ENCODE measurements around the gene MORC1. TPM values are rescaled to one million over a fixed set of nuclear protein-coding genes. Genes with fewer than 3 reads are reported as not detected.
"Not testable (repeated sequence)": the region's sequence is repeated elsewhere in the genome, so short reads cannot be mapped to it uniquely, and the experiment has no call there.

Gene MORC1
- under 1 TPM in 1 of 3 donors, not detected in 2; 0.01 TPM for polyA plus RNA-seq

- WGBS, 3 donors: 90 to 94% (median 93%) methylated on average over 38 of the region's 38 CpGs
- no peak within 1 kb of the TSS for H3K27ac ChIP-seq (ENCODE audit: low read depth, low read length)
Measured at GRCh38 chr3:109117939-109118338, at the start of gene MORC1. MORC1 (minus strand) TSS chr3:109118134; CDS start chr3:109118059, 75 bp downstream.

- 79 to 88% (median 83%) methylated on average over 4 of the region's 4 CpGs for WGBS, 3 donors
Measured at GRCh38 chr3:109165905-109166304, 48.0 kb upstream of the MORC1 start.

GRCh38 chr3:109161487-109162123 is 43.7 kb upstream of the MORC1 start:
- WGBS, 3 donors: 19 to 56% (median 38%) methylated on average over 2 of the region's 2 CpGs
- no peak overlapping the region for H3K27ac ChIP-seq (ENCODE audit: low read depth, low read length)

More at GRCh38 chr3:109165905-109166304, 48.0 kb upstream of the MORC1 start:
- H3K27ac ChIP-seq (ENCODE audit: low read depth, low read length): no peak overlapping the region

- WGBS, 3 donors: 49 to 87% (median 79%) methylated on average over 1 of the region's 1 CpG
Measured at GRCh38 chr3:109155828-109156227, 37.9 kb upstream of the MORC1 start.

GRCh38 chr3:109154979-109155378 is 37.0 kb upstream of the MORC1 start:
- H3K27ac ChIP-seq (ENCODE audit: low read depth, low read length): no peak overlapping the region
- WGBS, 3 donors: 68 to 70% (median 69%) methylated on average over 2 of the region's 2 CpGs

More at GRCh38 chr3:109155828-109156227, 37.9 kb upstream of the MORC1 start:
- H3K27ac ChIP-seq (ENCODE audit: low read depth, low read length): no peak overlapping the region

GRCh38 chr3:109152320-109152719 is 34.4 kb upstream of the MORC1 start:
- WGBS, 3 donors: 63 to 86% (median 77%) methylated on average over 4 of the region's 4 CpGs
- H3K27ac ChIP-seq (ENCODE audit: low read depth, low read length): no peak overlapping the region

- no peak overlapping the region for H3K27ac ChIP-seq (ENCODE audit: low read depth, low read length)
- 87 to 97% (median 93%) methylated on average over 2 of the region's 2 CpGs for WGBS, 3 donors
Measured at GRCh38 chr3:109149078-109149477, 31.1 kb upstream of the MORC1 start.

- 74 to 85% (median 76%) methylated on average over 1 of the region's 1 CpG for WGBS, 3 donors
- H3K27ac ChIP-seq (ENCODE audit: low read depth, low read length): no peak overlapping the region
Measured at GRCh38 chr3:109143646-109144045, 25.7 kb upstream of the MORC1 start.

GRCh38 chr3:109140318-109140717 is 22.4 kb upstream of the MORC1 start:
- WGBS, 3 donors: 70 to 82% (median 72%) methylated on average over 4 of the region's 4 CpGs
- no peak overlapping the region for H3K27ac ChIP-seq (ENCODE audit: low read depth, low read length)

- WGBS, 3 donors: 60 to 73% (median 66%) methylated on average over 2 of the region's 2 CpGs
- no peak overlapping the region for H3K27ac ChIP-seq (ENCODE audit: low read depth, low read length)
Measured at GRCh38 chr3:109137761-109138160, 19.8 kb upstream of the MORC1 start.

- 81 to 89% (median 89%) methylated on average over 3 of the region's 3 CpGs for WGBS, 3 donors
- no peak within 1 kb of the TSS for H3K27ac ChIP-seq (ENCODE audit: low read depth, low read length)
Measured at GRCh38 chr3:109136523-109136922, 18.6 kb upstream of the MORC1 start, which contains the start of gene C3orf85. C3orf85 (plus strand) TSS chr3:109136719; CDS start chr3:109136848, 129 bp downstream.

- 82 to 92% (median 91%) methylated on average over 5 of the region's 5 CpGs for WGBS, 3 donors
- not testable (repeated sequence) for H3K27ac ChIP-seq (ENCODE audit: low read depth, low read length)
Measured at GRCh38 chr3:109133474-109133816, 15.5 kb upstream of the MORC1 start.

GRCh38 chr3:109132801-109133473 is 15.0 kb upstream of the MORC1 start:
- no peak overlapping the region for H3K27ac ChIP-seq (ENCODE audit: low read depth, low read length)
- WGBS, 3 donors: 65 to 74% (median 68%) methylated on average over 5 of the region's 5 CpGs

GRCh38 chr3:109131276-109131675 is 13.3 kb upstream of the MORC1 start:
- WGBS, 3 donors: 71 to 77% (median 72%) methylated on average over 4 of the region's 4 CpGs
- no peak overlapping the region for H3K27ac ChIP-seq (ENCODE audit: low read depth, low read length)

GRCh38 chr3:109127553-109127952 is 9.6 kb upstream of the MORC1 start:
- WGBS, 3 donors: 64 to 88% (median 79%) methylated on average over 2 of the region's 2 CpGs
- H3K27ac ChIP-seq (ENCODE audit: low read depth, low read length): no peak overlapping the region

GRCh38 chr3:109125902-109126301 is 8.0 kb upstream of the MORC1 start:
- no peak overlapping the region for H3K27ac ChIP-seq (ENCODE audit: low read depth, low read length)

GRCh38 chr3:109122690-109123089 is 4.8 kb upstream of the MORC1 start:
- no peak overlapping the region for H3K27ac ChIP-seq (ENCODE audit: low read depth, low read length)

GRCh38 chr3:109118584-109118983 is 650 bp upstream of the MORC1 start:
- no peak overlapping the region for H3K27ac ChIP-seq (ENCODE audit: low read depth, low read length)
- WGBS, 3 donors: 71 to 95% (median 94%) methylated on average over 7 of the region's 7 CpGs

- H3K27ac ChIP-seq (ENCODE audit: low read depth, low read length): no peak overlapping the region
- WGBS, 3 donors: 65 to 85% (median 70%) methylated on average over 2 of the region's 2 CpGs
Measured at GRCh38 chr3:109116031-109116430, 1.9 kb downstream of the MORC1 start.

GRCh38 chr3:109115451-109115850 is 2.5 kb downstream of the MORC1 start:
- no peak overlapping the region for H3K27ac ChIP-seq (ENCODE audit: low read depth, low read length)
- WGBS, 3 donors: 61 to 76% (median 75%) methylated on average over 2 of the region's 2 CpGs

All from adipose tissue (tissue), 3 donors.